HG02759 (cell line): ENCODE measurements around the gene CTNNA2.

ENCODE experiments used
- ATAC-seq: cut with Tn5 transposase; IDR thresholded peaks from one replicate; pipeline ENCODE4 v1.9.1; 2021; ENCODE audit warnings: mild to moderate bottlenecking, moderate library complexity; ENCODE audit not compliant: unreplicated experiment

CTNNA2 gene

GRCh38 chr2:79700651-79701050 is 187.8 kb downstream of the CTNNA2 start:
- ATAC-seq: no peak

GRCh38 chr2:79702905-79703304 is 190.1 kb downstream of the CTNNA2 start:
- ATAC-seq: no peak

GRCh38 chr2:79711098-79711497 is 198.2 kb downstream of the CTNNA2 start:
- ATAC-seq: no peak

DNA sequence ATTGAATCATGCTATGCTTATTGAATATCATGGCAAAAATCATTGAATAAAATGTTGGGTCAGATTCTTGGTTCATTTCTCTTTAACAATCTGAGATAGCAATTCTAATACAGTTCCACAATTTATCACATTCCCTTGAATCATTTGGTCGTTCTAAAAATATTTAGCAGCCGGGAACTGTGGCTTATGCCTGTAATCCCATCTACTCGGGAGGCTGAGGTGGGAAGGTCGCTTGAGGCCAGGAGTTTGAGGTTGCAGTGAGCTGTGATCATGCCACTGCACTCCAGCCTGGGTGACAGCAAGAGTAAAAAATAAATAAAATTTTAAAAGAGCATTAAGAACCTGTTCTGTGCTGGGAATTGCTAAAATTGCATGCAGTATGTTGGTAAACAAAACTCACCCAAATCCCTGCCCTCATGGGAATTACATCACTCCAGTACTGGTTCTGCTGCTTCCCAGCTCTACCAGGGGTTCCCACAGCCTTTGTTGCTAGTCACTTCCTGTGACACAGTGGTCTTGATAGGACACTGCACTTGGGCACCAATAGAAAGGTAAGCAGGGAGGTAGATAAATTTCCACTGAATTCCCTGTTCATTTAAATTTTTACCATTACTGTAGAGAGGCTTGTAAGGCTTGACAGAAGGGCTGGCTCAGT is 200.4 kb downstream of the CTNNA2 start:
- ATAC-seq: no peak

- ATAC-seq: no peak
These were observed 201.4 kb downstream of the CTNNA2 start for GRCh38 chr2:79714283-79714682.

- ATAC-seq: no peak
These were observed 202.5 kb downstream of the CTNNA2 start for GRCh38 chr2:79715338-79715737.

- ATAC-seq: no peak
These were observed 203.4 kb downstream of the CTNNA2 start for GRCh38 chr2:79716266-79716665.

DNA sequence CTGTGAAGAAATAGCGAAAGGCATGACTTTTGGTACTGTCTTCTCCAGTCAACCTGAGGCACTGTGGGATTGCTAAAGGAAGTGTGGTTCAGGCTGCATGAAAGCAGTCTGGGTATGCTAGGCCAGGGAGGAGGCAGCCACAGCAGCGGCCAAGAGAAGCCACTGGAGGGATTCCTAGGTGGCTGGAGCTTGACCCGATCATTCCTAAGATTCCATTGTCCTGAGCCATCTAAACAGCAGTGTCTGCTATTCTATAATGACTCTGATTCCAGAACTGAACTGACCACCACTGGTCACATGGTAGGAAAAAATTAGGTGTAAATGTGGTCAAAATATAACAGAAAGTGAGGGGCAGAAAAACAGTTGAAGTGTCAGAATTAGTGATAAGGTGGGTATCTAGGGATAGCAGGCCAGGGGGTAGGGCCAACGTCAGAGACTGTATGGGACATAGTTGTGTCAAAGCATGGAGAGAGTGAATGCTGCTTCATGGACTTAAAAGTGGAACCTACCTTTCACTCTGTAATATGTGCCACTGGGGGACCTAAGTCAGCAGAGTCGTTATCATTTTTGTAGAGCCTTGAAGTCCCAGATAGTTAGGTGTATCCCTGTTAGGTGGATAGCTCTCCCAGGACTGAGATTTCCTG is 204.6 kb downstream of the CTNNA2 start:
- ATAC-seq: no peak

- ATAC-seq: no peak
These were observed 208.2 kb downstream of the CTNNA2 start for GRCh38 chr2:79721061-79721460.

DNA sequence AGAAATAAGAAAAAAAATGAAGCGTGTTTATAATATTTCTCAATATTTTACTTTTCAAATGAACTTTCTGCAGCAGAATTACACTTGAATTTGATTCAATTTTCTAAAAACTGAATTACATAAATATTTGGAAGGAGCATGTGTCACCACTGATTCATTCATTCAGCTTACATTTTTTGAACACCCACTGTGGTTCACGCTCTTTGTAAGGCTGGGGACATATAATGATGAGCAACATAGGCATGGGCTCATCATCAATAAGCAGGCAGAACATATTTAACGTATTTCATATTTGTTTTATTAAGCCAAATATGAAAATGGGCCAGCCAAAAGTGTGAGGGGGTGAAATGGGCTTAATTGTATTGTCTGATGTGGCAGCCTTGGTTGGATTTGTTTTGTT is 209.1 kb downstream of the CTNNA2 start:
- ATAC-seq: no peak

DNA sequence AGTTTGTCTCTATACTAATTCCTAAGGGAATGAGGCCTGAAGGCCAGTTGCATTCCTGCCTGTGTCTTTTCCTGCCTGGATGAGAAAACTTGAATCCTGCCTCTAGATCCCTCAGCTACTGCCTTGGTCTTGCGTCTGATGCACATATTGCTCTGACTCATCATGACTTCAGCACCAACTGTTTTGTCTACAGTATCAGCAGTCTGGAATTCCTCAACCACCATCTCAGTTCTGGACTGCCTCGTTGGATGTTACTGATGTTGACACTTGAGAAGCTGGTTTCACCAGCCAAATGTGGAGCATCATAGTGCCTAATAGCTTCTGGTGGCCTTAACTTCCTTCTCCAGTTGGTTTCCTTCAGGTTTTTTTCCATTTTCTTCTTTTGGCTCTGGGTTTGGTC is 211.0 kb downstream of the CTNNA2 start:
- ATAC-seq: no peak

GRCh38 chr2:79729532-79729931 is 216.7 kb downstream of the CTNNA2 start:
- ATAC-seq: no peak

DNA sequence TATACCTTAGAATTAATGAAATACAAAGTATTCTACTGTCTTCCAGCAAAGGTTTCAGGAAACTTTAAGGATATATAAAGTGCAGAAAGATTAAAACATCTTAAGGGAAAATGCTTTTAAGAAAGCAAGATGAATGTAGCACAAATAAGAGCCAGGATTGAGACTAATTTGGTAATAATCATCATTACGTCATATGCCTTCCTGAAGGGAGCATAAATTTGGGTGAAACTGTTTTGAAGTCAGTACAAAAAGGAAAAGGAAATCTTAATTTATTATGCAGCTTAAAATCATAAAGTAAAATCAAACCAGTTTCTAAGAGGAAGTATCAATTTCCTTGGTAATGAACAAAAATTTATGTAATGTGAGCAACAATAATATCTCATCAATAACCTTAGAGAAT is 221.7 kb downstream of the CTNNA2 start:
- ATAC-seq: no peak

GRCh38 chr2:79740879-79741443 is 228.1 kb downstream of the CTNNA2 start:
- ATAC-seq: no peak

- no peak for ATAC-seq
These were observed 237.5 kb downstream of the CTNNA2 start for GRCh38 chr2:79750321-79750720.

GRCh38 chr2:79757526-79757925 is 244.7 kb downstream of the CTNNA2 start:
- ATAC-seq: no peak

DNA sequence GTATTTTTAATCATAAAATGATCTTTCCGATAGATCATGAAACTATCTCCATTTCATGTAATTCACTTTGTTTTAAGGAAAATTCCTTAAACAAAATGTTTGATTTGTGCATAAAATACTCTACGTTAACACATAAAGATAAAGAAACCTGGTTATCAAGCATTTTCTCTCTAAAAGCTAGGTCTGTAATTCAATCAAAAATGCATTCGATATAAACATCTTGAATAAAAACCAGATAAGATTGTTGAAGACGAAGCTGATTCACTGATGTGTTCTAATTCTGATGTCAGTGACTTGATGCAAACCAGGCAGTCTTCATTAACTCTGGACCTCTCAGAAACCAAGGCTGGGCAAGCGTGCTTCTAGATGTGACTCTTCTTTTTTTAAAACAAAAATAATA is 245.2 kb downstream of the CTNNA2 start:
- ATAC-seq: no peak

DNA sequence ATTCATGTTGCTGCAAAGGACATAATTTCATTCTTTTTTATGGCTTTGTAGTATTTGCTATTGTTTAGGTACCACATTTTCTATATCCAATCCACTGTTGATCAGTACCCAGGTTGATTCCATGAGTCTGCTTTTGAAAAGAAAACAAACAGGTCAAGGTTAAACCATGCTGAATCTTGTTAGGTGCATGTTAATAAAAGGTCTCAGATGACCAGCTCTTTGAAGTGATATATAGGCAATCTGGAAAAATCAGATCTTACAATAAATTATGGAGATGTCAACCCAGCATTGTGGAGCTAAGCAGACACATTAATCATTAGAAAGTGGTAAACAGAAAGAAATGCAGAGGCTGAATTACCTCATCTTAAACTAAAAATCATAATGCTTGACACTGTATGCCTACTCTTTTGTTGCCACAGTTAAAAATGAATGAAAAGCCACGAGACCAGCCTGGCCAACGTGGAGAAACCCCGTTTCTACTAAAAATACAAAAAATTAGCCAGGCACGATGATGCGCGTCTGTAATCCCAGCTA is 246.0 kb downstream of the CTNNA2 start:
- no peak for ATAC-seq

DNA sequence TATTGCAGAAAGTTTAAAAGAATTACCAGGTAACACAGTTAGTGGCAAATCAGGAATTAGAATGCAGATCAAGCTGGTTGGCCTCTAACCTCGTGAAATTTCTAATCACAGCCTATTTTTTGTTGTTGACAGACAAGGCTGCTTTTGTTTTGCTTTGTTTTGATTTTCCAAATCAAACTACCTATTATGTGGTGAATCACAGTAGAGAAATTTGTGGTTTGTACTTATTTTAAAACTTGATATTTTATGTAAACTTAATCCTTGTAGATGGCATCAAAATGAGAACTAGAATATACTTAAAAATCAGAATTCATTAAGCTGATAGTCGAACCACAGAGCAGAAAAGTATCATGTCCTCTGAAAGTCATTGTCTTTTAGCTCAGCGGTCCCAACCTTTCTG is 258.1 kb downstream of the CTNNA2 start:
- no peak for ATAC-seq

DNA sequence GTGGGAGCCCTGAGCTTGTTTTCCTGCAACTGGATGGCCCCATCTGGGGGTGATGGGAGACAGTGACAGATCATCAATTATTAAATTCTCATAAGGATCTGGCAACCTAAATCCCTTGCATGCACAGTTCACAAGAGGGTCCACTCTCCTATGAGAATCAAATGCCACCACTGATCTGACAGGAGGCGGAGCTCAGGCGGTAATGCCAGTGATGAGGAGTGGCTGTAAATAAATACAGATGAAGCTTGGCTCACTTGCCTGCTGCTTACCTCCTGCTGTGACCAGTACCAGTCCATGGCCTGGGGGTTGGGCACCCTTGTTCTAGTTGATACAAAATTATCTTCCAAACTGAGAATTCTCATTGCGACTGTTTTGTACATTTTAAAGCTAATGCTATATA is 258.6 kb downstream of the CTNNA2 start:
- ATAC-seq: no peak

- ATAC-seq: no peak
These were observed 261.2 kb downstream of the CTNNA2 start for GRCh38 chr2:79774016-79774415.

DNA sequence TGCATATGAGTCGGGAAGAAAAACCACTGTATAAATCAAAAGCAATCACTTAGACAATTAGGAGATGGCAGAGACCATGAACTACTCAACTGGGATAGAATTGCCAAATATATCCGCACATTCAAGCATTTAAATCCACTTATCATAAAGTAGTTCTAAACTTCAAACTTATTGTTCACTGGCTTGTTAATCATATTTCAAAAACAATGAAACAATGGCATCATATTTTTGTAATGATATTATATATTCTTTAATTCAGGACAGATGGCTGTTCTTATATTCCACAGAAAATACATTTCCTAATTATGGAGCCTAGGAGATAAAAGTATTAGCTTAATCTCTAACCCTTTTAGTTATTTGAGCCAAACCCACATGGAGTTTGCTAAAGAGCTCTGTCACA is 263.6 kb downstream of the CTNNA2 start:
- ATAC-seq: no peak
